ENCODE measurements around the gene BANP.
"Not testable (repeated sequence)": the region's sequence is repeated elsewhere in the genome, so short reads cannot be mapped to it uniquely, and the experiment has no call there.

Gene BANP

GRCh38 chr16:88037359-88037758 is 86.1 kb downstream of the BANP start:
- not testable (repeated sequence) for H3K4me1 ChIP-seq (ENCODE audit: control insufficient read depth, insufficient read depth, low read length, poor library complexity, severe bottlenecking); DNase-seq; H3K27me3 ChIP-seq (replicated peaks; ENCODE audit: control insufficient read depth, insufficient read depth, low read length, poor library complexity, severe bottlenecking); H3K27ac ChIP-seq (ENCODE audit: insufficient read depth, low read length, poor library complexity, severe bottlenecking); H3K9me3 ChIP-seq (ENCODE audit: control insufficient read depth, low read length); H3K4me3 ChIP-seq (ENCODE audit: insufficient read depth, low read depth, low read length, poor library complexity, severe bottlenecking)
- H3K36me3 ChIP-seq (ENCODE audit: control insufficient read depth, insufficient read depth, low read length), result peaks cover 13% of the 10 kb centered on the region

- H3K4me3 ChIP-seq (ENCODE audit: insufficient read depth, low read depth, low read length, poor library complexity, severe bottlenecking); H3K27me3 ChIP-seq (replicated peaks; ENCODE audit: control insufficient read depth, insufficient read depth, low read length, poor library complexity, severe bottlenecking); DNase-seq; H3K4me1 ChIP-seq (ENCODE audit: control insufficient read depth, insufficient read depth, low read length, poor library complexity, severe bottlenecking); H3K9me3 ChIP-seq (ENCODE audit: control insufficient read depth, low read length); H3K27ac ChIP-seq (ENCODE audit: insufficient read depth, low read length, poor library complexity, severe bottlenecking): not testable (repeated sequence)
- H3K36me3 ChIP-seq (ENCODE audit: control insufficient read depth, insufficient read depth, low read length), result peaks cover 13% of the 10 kb centered on the region
Measured at GRCh38 chr16:88037876-88038525, 86.8 kb downstream of the BANP start.

- H3K4me3 ChIP-seq (ENCODE audit: insufficient read depth, low read depth, low read length, poor library complexity, severe bottlenecking); H3K9me3 ChIP-seq (ENCODE audit: control insufficient read depth, low read length); DNase-seq; H3K27me3 ChIP-seq (replicated peaks; ENCODE audit: control insufficient read depth, insufficient read depth, low read length, poor library complexity, severe bottlenecking); H3K4me1 ChIP-seq (ENCODE audit: control insufficient read depth, insufficient read depth, low read length, poor library complexity, severe bottlenecking); H3K27ac ChIP-seq (ENCODE audit: insufficient read depth, low read length, poor library complexity, severe bottlenecking): not testable (repeated sequence)
- peaks cover 13% of the 10 kb centered on the region for H3K36me3 ChIP-seq (ENCODE audit: control insufficient read depth, insufficient read depth, low read length)
Measured at GRCh38 chr16:88038526-88038908, 87.3 kb downstream of the BANP start.

- no peak overlapping the region for H3K4me3 ChIP-seq (ENCODE audit: insufficient read depth, low read depth, low read length, poor library complexity, severe bottlenecking)
- no peak overlapping the region for H3K27ac ChIP-seq (ENCODE audit: insufficient read depth, low read length, poor library complexity, severe bottlenecking)
- no peaks in the 10 kb centered on the region for H3K4me1 ChIP-seq (ENCODE audit: control insufficient read depth, insufficient read depth, low read length, poor library complexity, severe bottlenecking)
- H3K36me3 ChIP-seq (ENCODE audit: control insufficient read depth, insufficient read depth, low read length), result peaks cover 13% of the 10 kb centered on the region
- no peak for DNase-seq
- no peaks in the 10 kb centered on the region for H3K9me3 ChIP-seq (ENCODE audit: control insufficient read depth, low read length)
- no peaks in the 10 kb centered on the region for H3K27me3 ChIP-seq (replicated peaks; ENCODE audit: control insufficient read depth, insufficient read depth, low read length, poor library complexity, severe bottlenecking)
Measured at GRCh38 chr16:88039591-88039990, 88.4 kb downstream of the BANP start.

DNA sequence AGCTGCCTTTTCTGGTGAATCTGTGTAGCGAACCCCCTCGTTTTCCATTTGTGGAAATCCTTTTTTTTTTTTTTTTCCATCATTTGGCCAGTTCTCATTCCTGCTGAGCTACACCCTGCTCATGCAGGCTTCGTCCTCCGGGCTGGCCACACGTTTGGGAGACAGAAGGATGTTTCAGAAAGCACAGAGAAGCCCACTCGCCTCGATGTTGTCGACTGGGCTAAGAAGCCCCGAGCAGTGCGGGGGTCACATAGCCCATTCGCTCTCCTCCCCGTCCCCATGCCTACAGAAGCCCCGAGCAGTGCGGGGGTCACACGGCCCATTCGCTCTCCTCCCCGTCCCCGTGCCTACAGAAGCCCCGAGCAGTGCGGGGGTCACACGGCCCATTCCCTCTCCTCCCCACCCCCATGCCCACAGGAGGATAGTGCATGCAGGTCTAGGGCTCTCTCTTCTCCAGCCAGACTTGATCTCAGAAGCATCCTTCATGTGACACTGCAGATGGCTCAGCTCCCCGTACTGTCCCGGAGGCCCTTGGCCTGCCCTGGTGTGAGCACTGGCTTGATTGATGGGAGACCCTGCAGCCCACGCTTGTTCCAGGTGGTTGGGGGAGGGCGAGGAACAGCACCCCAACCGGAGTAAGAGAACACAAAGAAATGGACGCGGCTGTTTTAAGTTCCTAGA is 89.1 kb downstream of the BANP start:
- peaks cover 13% of the 10 kb centered on the region for H3K36me3 ChIP-seq (ENCODE audit: control insufficient read depth, insufficient read depth, low read length)
- not testable (repeated sequence) for H3K4me1 ChIP-seq (ENCODE audit: control insufficient read depth, insufficient read depth, low read length, poor library complexity, severe bottlenecking)

GRCh38 chr16:88040877-88041244 is 89.6 kb downstream of the BANP start:
- H3K36me3 ChIP-seq (ENCODE audit: control insufficient read depth, insufficient read depth, low read length), result peaks cover 13% of the 10 kb centered on the region
- DNase-seq; H3K9me3 ChIP-seq (ENCODE audit: control insufficient read depth, low read length); H3K27ac ChIP-seq (ENCODE audit: insufficient read depth, low read length, poor library complexity, severe bottlenecking); H3K4me1 ChIP-seq (ENCODE audit: control insufficient read depth, insufficient read depth, low read length, poor library complexity, severe bottlenecking); H3K27me3 ChIP-seq (replicated peaks; ENCODE audit: control insufficient read depth, insufficient read depth, low read length, poor library complexity, severe bottlenecking); H3K4me3 ChIP-seq (ENCODE audit: insufficient read depth, low read depth, low read length, poor library complexity, severe bottlenecking): not testable (repeated sequence)

More for the DNA sequence above, 89.1 kb downstream of the BANP start:
- not testable (repeated sequence) for DNase-seq; H3K9me3 ChIP-seq (ENCODE audit: control insufficient read depth, low read length); H3K4me3 ChIP-seq (ENCODE audit: insufficient read depth, low read depth, low read length, poor library complexity, severe bottlenecking); H3K27ac ChIP-seq (ENCODE audit: insufficient read depth, low read length, poor library complexity, severe bottlenecking); H3K27me3 ChIP-seq (replicated peaks; ENCODE audit: control insufficient read depth, insufficient read depth, low read length, poor library complexity, severe bottlenecking)

DNA sequence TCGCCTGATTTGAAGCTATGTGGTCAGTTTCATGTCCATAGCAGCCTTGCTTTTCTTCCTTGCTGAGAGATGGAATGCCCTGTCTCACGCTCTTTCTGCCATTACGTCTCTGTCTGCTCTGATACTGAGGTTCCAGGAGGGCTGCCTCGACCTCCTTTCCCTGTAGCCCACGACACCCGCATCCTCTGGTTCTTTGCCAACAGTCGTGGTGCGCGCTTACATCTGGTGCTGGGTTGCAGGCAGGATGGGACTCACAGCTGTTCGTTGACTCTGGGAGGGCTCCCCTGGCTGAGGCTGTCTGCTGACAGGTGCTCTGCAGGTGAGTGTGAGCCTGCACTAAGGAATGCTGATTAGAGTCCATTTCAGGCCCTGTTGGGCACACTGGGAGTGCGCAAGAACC is 90.3 kb downstream of the BANP start:
- not testable (repeated sequence) for H3K9me3 ChIP-seq (ENCODE audit: control insufficient read depth, low read length); H3K27me3 ChIP-seq (replicated peaks; ENCODE audit: control insufficient read depth, insufficient read depth, low read length, poor library complexity, severe bottlenecking); H3K4me1 ChIP-seq (ENCODE audit: control insufficient read depth, insufficient read depth, low read length, poor library complexity, severe bottlenecking); H3K27ac ChIP-seq (ENCODE audit: insufficient read depth, low read length, poor library complexity, severe bottlenecking); DNase-seq; H3K4me3 ChIP-seq (ENCODE audit: insufficient read depth, low read depth, low read length, poor library complexity, severe bottlenecking)
- peaks cover 10% of the 10 kb centered on the region for H3K36me3 ChIP-seq (ENCODE audit: control insufficient read depth, insufficient read depth, low read length)

DNA sequence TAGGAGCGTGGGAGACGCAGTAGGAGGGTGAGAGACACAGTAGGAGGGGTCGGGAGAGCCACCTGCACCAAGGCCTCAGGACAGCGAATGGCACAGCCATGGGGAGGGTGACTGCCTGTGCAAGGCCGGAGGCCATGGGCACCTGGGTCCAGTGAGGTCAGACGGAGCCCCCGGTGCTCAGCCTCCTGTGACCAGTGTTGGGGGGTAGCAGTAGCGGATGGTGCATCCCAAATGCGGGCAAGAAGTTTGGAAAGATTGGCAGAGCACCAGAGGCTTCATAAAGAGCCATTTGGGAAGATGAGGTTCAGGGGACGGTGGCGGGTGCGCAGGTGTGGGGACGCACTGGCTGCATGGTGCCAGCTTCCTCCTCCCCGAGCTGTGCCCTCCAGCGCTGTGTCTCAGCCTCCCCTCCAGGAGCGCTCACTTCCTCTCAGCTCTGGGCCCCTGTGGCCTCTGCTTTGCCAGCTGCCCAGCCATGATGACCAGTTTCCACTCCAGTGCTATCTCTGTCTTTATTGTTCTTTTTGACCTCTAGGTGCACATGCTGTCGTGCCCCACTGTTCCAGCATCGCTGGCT is 90.8 kb downstream of the BANP start:
- not testable (repeated sequence) for H3K4me3 ChIP-seq (ENCODE audit: insufficient read depth, low read depth, low read length, poor library complexity, severe bottlenecking); DNase-seq; H3K36me3 ChIP-seq (ENCODE audit: control insufficient read depth, insufficient read depth, low read length); H3K4me1 ChIP-seq (ENCODE audit: control insufficient read depth, insufficient read depth, low read length, poor library complexity, severe bottlenecking); H3K27me3 ChIP-seq (replicated peaks; ENCODE audit: control insufficient read depth, insufficient read depth, low read length, poor library complexity, severe bottlenecking); H3K9me3 ChIP-seq (ENCODE audit: control insufficient read depth, low read length); H3K27ac ChIP-seq (ENCODE audit: insufficient read depth, low read length, poor library complexity, severe bottlenecking)

DNA sequence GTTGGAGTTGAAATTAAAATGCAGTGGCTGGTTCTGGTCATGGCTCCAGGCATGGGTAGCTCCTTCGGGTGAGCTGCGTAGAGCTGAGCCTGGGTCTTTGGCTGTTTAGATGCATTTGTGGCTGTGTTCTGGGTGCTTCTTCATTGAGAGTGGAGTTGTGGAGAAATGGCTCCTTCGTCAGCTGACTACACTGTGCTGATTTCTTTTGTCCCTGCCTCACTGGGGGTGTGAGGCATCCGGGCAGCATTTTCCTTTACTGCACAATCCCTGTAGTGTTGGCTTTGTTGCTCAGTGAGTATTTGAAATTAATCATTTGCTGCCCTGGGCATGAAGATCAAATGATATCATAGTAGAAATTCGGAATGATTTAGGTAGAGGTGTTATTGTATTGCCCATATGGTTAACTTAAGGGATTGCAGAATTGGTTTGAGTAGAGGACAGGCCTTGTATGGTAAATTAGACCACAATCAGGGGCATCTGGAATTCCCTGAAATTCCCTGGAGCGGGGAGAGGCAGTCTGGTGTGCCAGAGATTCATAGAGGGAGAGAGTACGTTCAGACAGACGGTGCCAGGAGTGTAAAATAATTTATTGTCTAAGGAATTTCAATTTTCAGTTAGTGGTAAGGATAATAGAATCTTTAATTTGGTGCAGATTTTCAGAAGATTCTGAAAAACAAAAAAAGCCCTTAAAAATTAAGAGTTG is 92.1 kb downstream of the BANP start:
- not testable (repeated sequence) for H3K4me1 ChIP-seq (ENCODE audit: control insufficient read depth, insufficient read depth, low read length, poor library complexity, severe bottlenecking); DNase-seq; H3K4me3 ChIP-seq (ENCODE audit: insufficient read depth, low read depth, low read length, poor library complexity, severe bottlenecking); H3K27me3 ChIP-seq (replicated peaks; ENCODE audit: control insufficient read depth, insufficient read depth, low read length, poor library complexity, severe bottlenecking); H3K9me3 ChIP-seq (ENCODE audit: control insufficient read depth, low read length); H3K27ac ChIP-seq (ENCODE audit: insufficient read depth, low read length, poor library complexity, severe bottlenecking)
- H3K36me3 ChIP-seq (ENCODE audit: control insufficient read depth, insufficient read depth, low read length), result peaks cover 15% of the 10 kb centered on the region

DNA sequence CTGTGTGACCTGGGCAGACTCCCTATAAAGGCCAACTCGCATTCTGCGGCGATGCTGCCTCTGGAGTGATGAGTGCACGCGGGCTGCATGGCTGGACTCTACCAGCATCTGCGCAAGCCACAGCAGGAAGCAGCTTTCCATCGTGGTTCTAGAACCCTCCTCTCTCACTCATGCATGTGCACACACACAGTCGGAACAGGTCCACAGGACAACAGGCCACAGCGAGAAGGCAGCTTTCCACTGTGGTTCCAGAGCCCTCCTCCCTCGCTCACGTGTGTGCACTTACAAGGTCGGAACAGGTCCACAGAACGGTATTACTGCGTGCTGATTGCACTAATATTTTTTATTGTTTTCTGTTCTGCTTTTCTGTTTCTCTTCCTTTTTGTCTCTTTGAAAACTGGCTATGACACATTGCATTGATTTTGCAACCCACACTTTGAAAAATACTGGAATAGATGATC is 92.9 kb downstream of the BANP start:
- H3K4me3 ChIP-seq (ENCODE audit: insufficient read depth, low read depth, low read length, poor library complexity, severe bottlenecking); DNase-seq; H3K27me3 ChIP-seq (replicated peaks; ENCODE audit: control insufficient read depth, insufficient read depth, low read length, poor library complexity, severe bottlenecking); H3K4me1 ChIP-seq (ENCODE audit: control insufficient read depth, insufficient read depth, low read length, poor library complexity, severe bottlenecking); H3K9me3 ChIP-seq (ENCODE audit: control insufficient read depth, low read length); H3K27ac ChIP-seq (ENCODE audit: insufficient read depth, low read length, poor library complexity, severe bottlenecking): not testable (repeated sequence)
- peaks cover 16% of the 10 kb centered on the region for H3K36me3 ChIP-seq (ENCODE audit: control insufficient read depth, insufficient read depth, low read length)

Data from effector memory CD4-positive, alpha-beta T cell (primary cell).